Measurements from ENCODE around the gene BNIP3.

Gene BNIP3

GRCh38 chr10:131972474-131973071, 9.2 kb downstream of the BNIP3 start:
- no peak overlapping the region for H3K4me3 ChIP-seq (ENCODE audit: low read depth, low read length)
- peaks cover 6% of the 10 kb centered on the region; the same call in 1 of the 2 replicates for H3K4me1 ChIP-seq (ENCODE audit: control insufficient read depth, insufficient read depth, low read length)
- CTCF ChIA-PET: interaction anchor here (0.6 to 1.6 kb wide), 2 partner anchors 9 to 51 kb away, joined by 3 to 6 read pairs; no protein-coding TSS in a partner anchor
- TF ChIP-seq ZNF19 (tag by site-specific recombination; IDR thresholded peaks at IDR 0.05; ENCODE audit: low read depth): no peak
- TF ChIP-seq ZNF843 (tag by site-specific recombination; IDR thresholded peaks at IDR 0.05): no peak
- 0 out of 2 replicates have a peak, but pooled peaks have one; percentile 16 for TF ChIP-seq ZNF423 (tag by site-specific recombination; IDR thresholded peaks at IDR 0.05)
- TF ChIP-seq YY1 (tag by site-specific recombination; IDR thresholded peaks at IDR 0.05): no peak
- peak; percentile 52; the same call in 1 of the 2 replicates for TF ChIP-seq GLIS1 (tag by site-specific recombination; IDR thresholded peaks at IDR 0.05)
- peak; percentile 77 for TF ChIP-seq ZNF341 (tag by site-specific recombination; IDR thresholded peaks at IDR 0.05; ENCODE audit: low read depth)
- TF ChIP-seq ZNF837 (tag by site-specific recombination; IDR thresholded peaks at IDR 0.05): no peak
- TF ChIP-seq EGR2 (tag by site-specific recombination; IDR thresholded peaks at IDR 0.05; ENCODE audit: low read depth): peak; percentile 83; the same call in 1 of the 2 replicates
- no peak for TF ChIP-seq PRDM2 (tag by site-specific recombination; IDR thresholded peaks at IDR 0.05; ENCODE audit: borderline replicate concordance)
- TF ChIP-seq OSR2 (tag by site-specific recombination; IDR thresholded peaks at IDR 0.05): no peak
- TF ChIP-seq PRDM10 (tag by site-specific recombination; IDR thresholded peaks at IDR 0.05): peak; percentile 79
- no peak for TF ChIP-seq ZNF777 (tag by site-specific recombination; IDR thresholded peaks at IDR 0.05; ENCODE audit: borderline replicate concordance)
- TF ChIP-seq PATZ1 (tag by site-specific recombination; IDR thresholded peaks at IDR 0.05): peak; percentile 46; the same call in 1 of the 2 replicates
- TF ChIP-seq ZNF629 (tag by site-specific recombination; IDR thresholded peaks at IDR 0.05): no peak
- TF ChIP-seq ZIC2 (tag by site-specific recombination; IDR thresholded peaks at IDR 0.05): peak; percentile 64
- TF ChIP-seq SP2 (tag by site-specific recombination; IDR thresholded peaks at IDR 0.05): peak; percentile 58
- TF ChIP-seq ZNF600 (tag by site-specific recombination; IDR thresholded peaks at IDR 0.05): peak; percentile 52
- peak; percentile 83 for TF ChIP-seq ZFHX2 (tag by site-specific recombination; conservative IDR thresholded peaks at IDR 0.05)
- TF ChIP-seq WT1 (tag by site-specific recombination; IDR thresholded peaks at IDR 0.05): peak; percentile 76
- TF ChIP-seq GLIS2 (tag by site-specific recombination; IDR thresholded peaks at IDR 0.05): peak; percentile 64; the same call in 1 of the 2 replicates
- no peak for TF ChIP-seq ZNF585B (tag by site-specific recombination; IDR thresholded peaks at IDR 0.05)
- TF ChIP-seq ZNF18 (tag by site-specific recombination; IDR thresholded peaks at IDR 0.05): no peak
- H3K9me3 ChIP-seq (ENCODE audit: control insufficient read depth, insufficient read depth, low read depth, low read length): no peaks in the 10 kb centered on the region
- H3K27ac ChIP-seq (ENCODE audit: extremely low read depth, low read depth, low read length): no peak overlapping the region
- POLR2A ChIA-PET: no interaction called here
- H3K36me3 ChIP-seq (ENCODE audit: control insufficient read depth in 2 of 2, insufficient read depth in 1 of 2, low read length in 2 of 2): peaks cover 4 to 47% of the 10 kb centered on the region in 2 experiments; a peak in 2 of 3 replicates

Data from HEK293 (cell line).